Neural crest cell (in vitro differentiated cells): ENCODE data around the gene CELSR2. TPM values are rescaled to one million over a fixed set of nuclear protein-coding genes. Genes with fewer than 3 reads are reported as not detected.

Source experiments
- DNase-seq: peaks from one replicate; pipeline ENCODE4 v3.0.0; 2021; ENCODE audit warnings: low read depth, mixed read lengths, low spot score
- H3K27ac Mint-ChIP-seq: one replicate; pipeline ENCODE4 v1.8.0; 2021; ENCODE audit warnings: mild to moderate bottlenecking, mixed read lengths; ENCODE audit not compliant: unreplicated experiment
- H3K27me3 Mint-ChIP-seq: 2 replicates; pipeline ENCODE4 v1.8.0; 2021; ENCODE audit warnings: low read depth, mild to moderate bottlenecking, mixed read lengths
- H3K36me3 Mint-ChIP-seq: 2 replicates; pipeline ENCODE4 v1.8.0; 2021; ENCODE audit warnings: low read depth, mild to moderate bottlenecking, mixed read lengths
- H3K4me1 Mint-ChIP-seq: 2 replicates; pipeline ENCODE4 v1.8.0; 2021; ENCODE audit warnings: mixed read lengths
- H3K4me3 Mint-ChIP-seq: one replicate; pipeline ENCODE4 v1.8.0; 2021; ENCODE audit warnings: mild to moderate bottlenecking, mixed read lengths
- H3K9me3 Mint-ChIP-seq: 2 replicates; pipeline ENCODE4 v1.8.0; 2021; ENCODE audit warnings: mixed read lengths
- CTCF ChIP-seq: fragments of 200-600 bp; sonication (generic); conservative IDR thresholded peaks from 2 replicates; pipeline ENCODE4 v1.5.0; 2021; ENCODE audit warnings: antibody characterized with exemption, mild to moderate bottlenecking
- total RNA-seq: library from RNA; stranded (reverse); gene quantifications from 2 replicates; pipeline ENCODE4 v1.2.1, GENCODE V29; 2021

Gene CELSR2
- total RNA-seq, 1 donor from 2014 or later, result 97.1 TPM

GRCh38 chr1:109225308-109225707 lies 24.0 kb upstream of the CELSR2 start:
- H3K4me3 Mint-ChIP-seq, result no peak overlapping the region
- no peaks in the 10 kb centered on the region for H3K9me3 Mint-ChIP-seq
- no peak for TF ChIP-seq CTCF
- no peaks in the 10 kb centered on the region for H3K27me3 Mint-ChIP-seq
- H3K36me3 Mint-ChIP-seq, result peaks cover 33% of the 10 kb centered on the region
- peaks cover 50% of the 10 kb centered on the region for H3K4me1 Mint-ChIP-seq
- no peak for DNase-seq
- H3K27ac Mint-ChIP-seq, result peak overlapping the region; percentile 2

GRCh38 chr1:109225711-109226445 lies 23.5 kb upstream of the CELSR2 start:
- Mint-ChIP-seq H3K4me1 (peaks cover 53% of the 10 kb centered on the region), H3K27ac (no peak overlapping the region), H3K27me3 (no peaks in the 10 kb centered on the region), H3K9me3 (no peaks in the 10 kb centered on the region), H3K4me3 (no peak overlapping the region), H3K36me3 (peaks cover 34% of the 10 kb centered on the region)
- no peak for TF ChIP-seq CTCF
- no peak for DNase-seq

DNA sequence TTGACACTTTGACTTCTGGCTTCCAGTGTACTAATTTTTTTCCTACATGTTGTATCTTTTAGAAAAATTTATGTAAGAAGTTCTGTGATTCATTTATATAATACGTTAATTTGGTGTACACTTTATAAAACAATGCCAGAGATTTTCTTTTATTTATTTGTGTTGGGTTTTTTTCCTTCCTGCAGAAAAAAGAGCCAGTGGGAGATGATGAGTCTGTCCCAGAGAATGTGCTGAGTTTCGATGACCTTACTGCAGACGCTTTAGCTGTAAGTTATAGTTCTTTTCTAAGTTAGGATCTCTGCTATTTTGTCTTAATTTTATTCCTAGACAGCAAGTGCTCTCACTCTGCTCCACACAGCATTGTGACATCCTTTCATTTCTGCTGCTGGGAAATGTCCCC lies 21.2 kb upstream of the CELSR2 start:
- Mint-ChIP-seq H3K4me1 (peaks cover 52% of the 10 kb centered on the region), H3K4me3 (no peak overlapping the region), H3K36me3 (peaks cover 38% of the 10 kb centered on the region), H3K27ac (no peak overlapping the region), H3K27me3 (no peaks in the 10 kb centered on the region), H3K9me3 (no peaks in the 10 kb centered on the region)
- TF ChIP-seq CTCF, result no peak
- no peak for DNase-seq

- Mint-ChIP-seq H3K36me3 (peaks cover 38% of the 10 kb centered on the region), H3K9me3 (no peaks in the 10 kb centered on the region), H3K4me1 (peaks cover 52% of the 10 kb centered on the region), H3K27me3 (no peaks in the 10 kb centered on the region), H3K4me3 (peak overlapping the region; percentile 79), H3K27ac (peak overlapping the region; percentile 95)
- TF ChIP-seq CTCF, result no peak
- DNase-seq, result peak; percentile 70
Observed at GRCh38 chr1:109229531-109230127, 19.7 kb upstream of the CELSR2 start.

DNA sequence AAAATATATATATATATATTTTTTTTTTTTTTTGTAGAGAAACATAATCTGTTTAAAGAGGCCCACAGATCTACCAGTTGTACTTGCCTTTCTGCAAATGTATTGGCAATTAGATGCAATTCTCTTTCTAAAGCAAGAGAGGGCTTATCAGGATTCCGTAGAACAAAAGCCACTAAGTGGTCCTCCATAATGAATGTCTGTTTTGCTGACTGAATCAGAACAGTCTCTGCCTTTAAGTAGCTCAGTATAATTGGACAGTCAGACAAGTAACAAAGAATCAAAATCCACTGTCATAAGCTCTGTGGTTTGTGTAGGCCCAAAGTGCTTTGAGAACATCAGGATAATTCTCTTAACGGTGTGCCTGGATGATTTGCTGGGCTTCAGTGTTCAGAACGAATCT lies 18.3 kb upstream of the CELSR2 start:
- Mint-ChIP-seq H3K27ac (peak overlapping the region; percentile 68), H3K9me3 (no peaks in the 10 kb centered on the region), H3K27me3 (no peaks in the 10 kb centered on the region), H3K36me3 (peaks cover 44% of the 10 kb centered on the region), H3K4me3 (no peak overlapping the region), H3K4me1 (peaks cover 40% of the 10 kb centered on the region)
- no peak for DNase-seq
- no peak for TF ChIP-seq CTCF
